Trophoblast cell (in vitro differentiated cells and primary cell): ENCODE data around the gene MSRB2. TPM values are rescaled to one million over a fixed set of nuclear protein-coding genes. Genes with fewer than 3 reads are reported as not detected.
A peak's percentile ranks its signal among the peaks of the same experiment; 100 is the strongest.

Experiments used
- DNase-seq, 2 donors: peaks; one replicate each; pipeline ENCODE4 v3.0.0-alpha.2; 2016
- H2AFZ ChIP-seq: 2 replicates; pipeline ENCODE4 v1.6.1; 2013; ENCODE audit warnings: low read length, moderate library complexity, mild to moderate bottlenecking; ENCODE audit not compliant: insufficient read depth, poor library complexity
- H2AK5ac ChIP-seq: 2 replicates; pipeline ENCODE4 v1.6.1; 2013; ENCODE audit warnings: mild to moderate bottlenecking, low read length
- H2BK120ac ChIP-seq: 2 replicates; pipeline ENCODE4 v1.6.1; 2013; ENCODE audit warnings: low read length, mild to moderate bottlenecking, moderate library complexity; ENCODE audit not compliant: insufficient read depth, poor library complexity
- H2BK12ac ChIP-seq: 2 replicates; pipeline ENCODE4 v1.6.1; 2013; ENCODE audit warnings: mild to moderate bottlenecking, low read length, moderate library complexity
- H2BK5ac ChIP-seq: 2 replicates; pipeline ENCODE4 v1.6.1; 2013; ENCODE audit warnings: low read length, low read depth, moderate library complexity, mild to moderate bottlenecking; ENCODE audit not compliant: poor library complexity
- H3K14ac ChIP-seq: 2 replicates; pipeline ENCODE4 v1.6.1; 2013; ENCODE audit warnings: mild to moderate bottlenecking, low read length
- H3K18ac ChIP-seq: 2 replicates; pipeline ENCODE4 v1.6.1; 2013; ENCODE audit warnings: mild to moderate bottlenecking, low read length
- H3K23ac ChIP-seq: 2 replicates; pipeline ENCODE4 v1.6.1; 2013; ENCODE audit warnings: low read length
- H3K27ac ChIP-seq: 2 replicates; pipeline ENCODE4 v1.5.1; 2013; ENCODE audit warnings: low read depth, mild to moderate bottlenecking, inconsistent platforms, low read length, moderate library complexity
- H3K27me3 ChIP-seq: 2 replicates; pipeline ENCODE4 v1.6.1; 2013; ENCODE audit warnings: inconsistent platforms, mild to moderate bottlenecking, low read length, moderate library complexity; ENCODE audit not compliant: insufficient read depth
- H3K36me3 ChIP-seq, 2 experiments: 1 replicate in 1 of 2; 2 replicates in 1 of 2; pipeline ENCODE4 v1.6.1; 2013; ENCODE audit warnings: low read length in 2 of 2, mild to moderate bottlenecking in 2 of 2, moderate library complexity in 1 of 2; ENCODE audit not compliant: insufficient read depth in 2 of 2, control insufficient read depth in 1 of 2
- H3K4ac ChIP-seq: 2 replicates; pipeline ENCODE4 v1.6.1; 2013; ENCODE audit warnings: low read depth, mild to moderate bottlenecking, low read length, moderate library complexity
- H3K4me1 ChIP-seq, 2 experiments: 1 replicate in 1 of 2; 2 replicates in 1 of 2; pipeline ENCODE4 v1.6.1; 2013; ENCODE audit warnings: low read length in 2 of 2, mild to moderate bottlenecking in 2 of 2, moderate library complexity in 1 of 2; ENCODE audit not compliant: insufficient read depth in 2 of 2, control insufficient read depth in 1 of 2
- H3K4me2 ChIP-seq: 2 replicates; pipeline ENCODE4 v1.6.1; 2013; ENCODE audit warnings: inconsistent platforms, mild to moderate bottlenecking, low read length, moderate library complexity
- H3K4me3 ChIP-seq: 2 replicates; pipeline ENCODE4 v1.5.1; 2013; ENCODE audit warnings: mild to moderate bottlenecking, low read depth, low read length, inconsistent platforms
- H3K79me1 ChIP-seq: one replicate; pipeline ENCODE4 v1.6.1; 2013; ENCODE audit warnings: low read length
- H3K79me2 ChIP-seq: 2 replicates; pipeline ENCODE4 v1.6.1; 2013; ENCODE audit warnings: low read length, mild to moderate bottlenecking; ENCODE audit not compliant: control insufficient read depth, insufficient read depth, poor library complexity
- H3K9ac ChIP-seq: 2 replicates; pipeline ENCODE4 v1.6.1; 2013; ENCODE audit warnings: mild to moderate bottlenecking, low read length
- H3K9me3 ChIP-seq: 2 replicates; pipeline ENCODE4 v1.6.1; 2013; ENCODE audit warnings: low read depth, mild to moderate bottlenecking, control low read depth, inconsistent platforms, low read length; ENCODE audit not compliant: insufficient read depth
- H4K12ac ChIP-seq: 2 replicates; pipeline ENCODE4 v1.6.1; 2013; ENCODE audit warnings: low read depth, mild to moderate bottlenecking, low read length, moderate library complexity
- H4K8ac ChIP-seq: 2 replicates; pipeline ENCODE4 v1.6.1; 2013; ENCODE audit warnings: low read depth, mild to moderate bottlenecking, low read length, moderate library complexity
- H4K91ac ChIP-seq: one replicate; pipeline ENCODE4 v1.6.1; 2013; ENCODE audit warnings: low read depth, mild to moderate bottlenecking, low read length, moderate library complexity
- WGBS: extraction: QIAGEN DNeasy Blood & Tissue Kit; methylation state at CpG from one replicate; pipeline ENCODE4 v1.1.7; 2013; ENCODE audit warnings: missing lambda C conversion rate; ENCODE audit not compliant: insufficient read length, insufficient coverage; ENCODE audit errors: extremely low coverage; 5-methylcytosine and 5-hydroxymethylcytosine counted together
- polyA plus RNA-seq: library from polyadenylated mRNA; stranded (reverse); fragments of 200-250 nt; gene quantifications from 2 replicates; pipeline ENCODE4 v1.2.3, GENCODE V29; 2013

Gene MSRB2
- 11.3 and 12.8 TPM in 2 replicates for polyA plus RNA-seq

- no CpG with 5 or more reads among the region's 50 CpGs for WGBS
- Histone ChIP-seq H4K91ac (peak within 1 kb of the TSS; percentile 87), H2BK120ac (peak within 1 kb of the TSS; percentile 70), H3K4me1 (peaks cover 6 to 8% of the 10 kb centered on the region in 2 experiments), H3K9me3 (peaks cover 2% of the 10 kb centered on the region), H3K4ac (peak within 1 kb of the TSS; percentile 95), H4K8ac (peak within 1 kb of the TSS; percentile 91), H3K79me2 (peaks cover 6% of the 10 kb centered on the region), H4K12ac (peak within 1 kb of the TSS; percentile 85), H3K79me1 (peaks cover 10% of the 10 kb centered on the region), H3K27ac (peak within 1 kb of the TSS; percentile 81), H2BK5ac (peak within 1 kb of the TSS; percentile 60), H3K4me3 (peak within 1 kb of the TSS; percentile 84), H3K14ac (peak within 1 kb of the TSS; percentile 80), H2BK12ac (no peak within 1 kb of the TSS), H2AK5ac (peak within 1 kb of the TSS; percentile 23), H3K23ac (no peak within 1 kb of the TSS), H3K36me3 (peaks cover 0 to 2% of the 10 kb centered on the region in 2 experiments), H3K9ac (peak within 1 kb of the TSS; percentile 90), H3K18ac (peak within 1 kb of the TSS; percentile 88), H2AFZ (peak within 1 kb of the TSS; percentile 81), H3K4me2 (peak within 1 kb of the TSS; percentile 92), H3K27me3 (no peaks in the 10 kb centered on the region)
- peak; percentile 81 to 83 for DNase-seq
These were observed at the start of gene MSRB2 for GRCh38 chr10:23095404-23095965. Gene MSRB2, plus strand, starts transcription at chr10:23095579. Its CDS starts 30 bp downstream, at chr10:23095609.

- no peaks in the 10 kb centered on the region for H3K27me3 ChIP-seq
- H3K4me2 ChIP-seq = no peak overlapping the region
- H4K12ac ChIP-seq = no peak overlapping the region
- no peak overlapping the region for H3K9ac ChIP-seq
- no CpG with 5 or more reads among the region's 4 CpGs for WGBS
- no peak overlapping the region for H3K18ac ChIP-seq
- no peak overlapping the region for H3K4ac ChIP-seq
- no peak overlapping the region for H3K4me3 ChIP-seq
- DNase-seq = no peak
- H3K27ac ChIP-seq = no peak overlapping the region
- no peak overlapping the region for H2AFZ ChIP-seq
- H3K79me1 ChIP-seq = no peaks in the 10 kb centered on the region
- H4K8ac ChIP-seq = no peak overlapping the region
- H3K9me3 ChIP-seq = no peaks in the 10 kb centered on the region
- H2BK12ac ChIP-seq = no peak overlapping the region
- peaks cover 3 to 4% of the 10 kb centered on the region in 2 experiments for H3K4me1 ChIP-seq
- no peak overlapping the region for H3K23ac ChIP-seq
- H2AK5ac ChIP-seq = no peak overlapping the region
- H3K79me2 ChIP-seq = no peaks in the 10 kb centered on the region
- no peak overlapping the region for H2BK5ac ChIP-seq
- H2BK120ac ChIP-seq = no peak overlapping the region
- no peak overlapping the region for H3K14ac ChIP-seq
- no peak overlapping the region for H4K91ac ChIP-seq
- no peaks in the 10 kb centered on the region for H3K36me3 ChIP-seq
These were observed 49.4 kb upstream of the MSRB2 start for GRCh38 chr10:23046027-23046426.

DNA sequence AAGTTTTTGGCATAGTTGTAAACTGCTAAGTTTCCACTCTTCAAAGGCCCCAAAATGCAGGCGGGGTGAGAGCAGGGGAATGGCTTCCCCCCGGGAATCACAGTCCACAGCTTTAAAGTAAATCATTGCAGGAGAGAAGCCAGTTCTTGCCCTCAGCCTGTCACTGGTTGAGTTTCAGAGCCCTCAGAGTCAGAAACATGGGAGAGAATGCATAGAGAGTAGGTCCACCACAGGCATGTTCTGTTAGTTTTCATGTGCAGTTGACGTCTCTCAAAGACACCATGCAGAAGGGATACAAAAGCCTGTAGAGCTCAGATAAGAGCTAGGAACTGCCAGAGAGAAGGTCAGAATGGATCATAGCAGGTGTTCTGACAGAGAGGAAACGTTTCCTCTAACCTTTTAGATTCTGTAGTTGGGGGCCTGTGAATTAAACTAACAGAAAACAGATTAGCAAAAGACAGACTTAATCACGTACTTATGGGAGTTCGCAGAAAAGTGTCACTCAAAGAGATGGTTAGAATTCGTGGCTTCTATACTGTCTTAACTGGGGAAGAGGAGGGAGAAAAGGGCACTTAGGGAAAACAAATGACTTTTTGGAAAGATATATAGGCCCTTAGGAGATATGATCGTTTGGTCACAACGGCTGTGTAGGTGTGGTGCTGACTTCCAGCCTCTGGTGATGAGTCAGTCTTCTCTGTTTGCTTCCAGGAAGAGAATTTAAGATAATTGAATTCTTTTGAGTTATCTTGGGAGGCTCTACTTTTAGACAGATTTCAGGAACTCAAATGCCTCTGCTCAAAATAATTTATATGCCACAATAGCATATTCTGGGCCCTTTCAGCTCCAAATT, 48.0 kb upstream of the MSRB2 start:
- Histone ChIP-seq H3K23ac (no peak overlapping the region), H3K4me3 (no peak overlapping the region), H3K79me1 (peaks cover 7% of the 10 kb centered on the region), H3K27me3 (no peaks in the 10 kb centered on the region), H3K14ac (no peak overlapping the region), H2BK5ac (no peak overlapping the region), H2BK12ac (no peak overlapping the region), H3K18ac (no peak overlapping the region), H3K79me2 (no peaks in the 10 kb centered on the region), H3K27ac (no peak overlapping the region), H3K4ac (no peak overlapping the region), H3K9ac (no peak overlapping the region), H2BK120ac (peak overlapping the region; percentile 43), H4K91ac (no peak overlapping the region), H4K8ac (no peak overlapping the region), H4K12ac (no peak overlapping the region), H3K4me1 (peaks cover 8 to 12% of the 10 kb centered on the region in 2 experiments), H3K4me2 (no peak overlapping the region), H3K9me3 (no peaks in the 10 kb centered on the region), H2AK5ac (no peak overlapping the region), H3K36me3 (no peaks in the 10 kb centered on the region), H2AFZ (no peak overlapping the region)
- WGBS = no CpG with 5 or more reads among the region's 9 CpGs
- DNase-seq = peak; percentile 29 to 57

- Histone ChIP-seq H4K12ac (no peak overlapping the region), H2AK5ac (no peak overlapping the region), H3K4me1 (peaks cover 8 to 14% of the 10 kb centered on the region in 2 experiments), H3K27ac (no peak overlapping the region), H3K4me3 (no peak overlapping the region), H2BK120ac (no peak overlapping the region), H2AFZ (no peak overlapping the region), H3K23ac (no peak overlapping the region), H3K9ac (no peak overlapping the region), H2BK12ac (no peak overlapping the region), H3K79me2 (no peaks in the 10 kb centered on the region), H3K14ac (no peak overlapping the region), H3K79me1 (peaks cover 10% of the 10 kb centered on the region), H3K36me3 (no peaks in the 10 kb centered on the region), H3K18ac (no peak overlapping the region), H3K4me2 (no peak overlapping the region), H4K8ac (no peak overlapping the region), H3K9me3 (no peaks in the 10 kb centered on the region), H3K27me3 (no peaks in the 10 kb centered on the region), H4K91ac (no peak overlapping the region), H3K4ac (no peak overlapping the region), H2BK5ac (no peak overlapping the region)
- WGBS = no CpG with 5 or more reads among the region's 4 CpGs
- DNase-seq = peak; percentile 54 to 66
These were observed 47.2 kb upstream of the MSRB2 start for GRCh38 chr10:23048191-23048590.
